GM20431 (cell line): Measurements from ENCODE around the gene HELZ.

Experiments used
- in situ Hi-C: fragments of 300-500 bp; cut with MseI, MboI; formaldehyde crosslinking; loops from one replicate; pipeline ENCODE4 v1.15.0; 2020; ENCODE audit warnings: low sequenced_read_pairs; ENCODE audit not compliant: unreplicated experiment

The HELZ gene

DNA sequence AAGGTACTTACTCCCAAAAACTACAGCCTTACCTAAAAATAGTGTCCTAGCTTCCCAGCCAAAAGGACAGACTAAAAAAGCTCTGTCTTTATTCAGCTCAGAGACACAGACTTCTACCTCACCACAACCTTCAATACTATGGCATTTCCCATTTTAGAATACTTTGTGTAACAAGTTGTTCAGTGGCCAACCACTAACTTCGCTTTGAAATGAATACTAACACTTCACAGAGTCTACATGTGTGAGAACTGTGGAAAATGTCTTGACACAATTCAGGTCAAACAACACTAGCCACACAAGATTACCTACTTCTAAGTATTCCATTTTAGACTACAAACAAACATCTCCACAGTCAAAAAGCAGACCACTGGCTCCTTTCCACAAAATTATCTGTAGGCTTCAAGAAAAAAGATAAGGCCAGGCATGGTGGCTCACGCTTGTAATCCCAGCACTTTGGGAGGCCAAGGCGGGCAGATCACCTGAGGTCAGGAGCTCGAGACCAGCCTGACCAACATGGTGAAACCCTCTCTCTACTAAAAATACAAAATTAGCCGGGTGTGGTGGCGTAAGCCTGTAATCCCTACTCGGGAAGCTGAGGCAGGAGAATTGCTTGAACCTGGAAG is 3.2 kb downstream of the HELZ start:
- in situ Hi-C loops, result no loop called here

DNA sequence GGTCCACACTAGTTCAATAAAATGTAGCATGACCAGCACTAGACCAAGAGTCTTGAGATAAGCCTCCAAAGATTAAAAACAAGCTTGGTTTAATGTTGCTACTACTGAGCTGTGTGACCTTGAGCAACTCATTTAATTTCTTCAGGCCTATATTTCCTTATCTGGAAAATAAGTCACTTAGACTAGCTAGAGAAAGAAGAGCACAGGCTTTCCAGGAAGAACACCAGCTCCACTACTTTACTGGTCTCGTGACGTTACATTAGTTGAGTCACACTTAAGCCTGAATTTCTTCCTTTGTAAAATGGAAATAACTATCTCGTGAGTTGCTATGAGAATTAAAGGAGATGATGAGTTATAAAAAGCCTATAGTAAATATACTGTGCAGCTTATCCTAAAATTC is 5.4 kb downstream of the HELZ start:
- in situ Hi-C loops, result no loop called here

DNA sequence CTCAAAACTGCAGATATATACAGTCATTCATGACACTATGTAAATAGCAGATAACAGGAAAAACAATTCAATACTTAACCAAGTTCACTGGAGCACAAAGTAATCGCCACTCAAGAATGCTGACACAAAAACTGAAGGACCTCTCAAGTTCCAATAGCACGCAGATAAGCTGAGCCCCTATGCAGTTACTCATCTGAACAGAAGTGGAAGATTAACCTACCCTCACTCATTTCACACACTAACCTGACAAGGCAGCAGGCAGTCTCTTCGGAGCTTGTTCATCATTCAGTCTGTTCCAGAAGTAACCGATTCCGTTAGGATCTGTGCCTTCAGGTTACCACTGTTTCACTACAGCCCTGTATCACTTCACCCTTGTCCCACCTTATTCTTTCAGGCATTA is 6.0 kb downstream of the HELZ start:
- in situ Hi-C loops, result no loop called here

DNA sequence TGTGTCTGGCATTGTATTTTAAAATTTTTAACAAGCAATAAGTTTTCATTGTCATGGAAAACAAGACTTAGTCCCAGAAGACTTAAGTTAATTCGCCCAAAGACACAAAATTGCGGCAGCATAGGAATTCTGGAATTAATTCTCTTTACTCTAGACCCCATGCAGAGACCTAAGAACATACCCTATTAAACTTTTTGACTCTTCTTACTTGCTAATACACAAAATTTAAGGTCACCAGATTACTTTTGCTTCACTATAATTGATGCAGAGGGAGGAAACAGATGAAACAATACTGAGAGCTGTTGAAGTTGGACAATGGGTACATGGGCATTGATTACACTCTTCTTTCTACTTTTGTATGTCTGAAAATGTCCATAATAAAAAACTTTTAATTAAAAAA is 12.6 kb downstream of the HELZ start:
- in situ Hi-C loops, result no loop called here

DNA sequence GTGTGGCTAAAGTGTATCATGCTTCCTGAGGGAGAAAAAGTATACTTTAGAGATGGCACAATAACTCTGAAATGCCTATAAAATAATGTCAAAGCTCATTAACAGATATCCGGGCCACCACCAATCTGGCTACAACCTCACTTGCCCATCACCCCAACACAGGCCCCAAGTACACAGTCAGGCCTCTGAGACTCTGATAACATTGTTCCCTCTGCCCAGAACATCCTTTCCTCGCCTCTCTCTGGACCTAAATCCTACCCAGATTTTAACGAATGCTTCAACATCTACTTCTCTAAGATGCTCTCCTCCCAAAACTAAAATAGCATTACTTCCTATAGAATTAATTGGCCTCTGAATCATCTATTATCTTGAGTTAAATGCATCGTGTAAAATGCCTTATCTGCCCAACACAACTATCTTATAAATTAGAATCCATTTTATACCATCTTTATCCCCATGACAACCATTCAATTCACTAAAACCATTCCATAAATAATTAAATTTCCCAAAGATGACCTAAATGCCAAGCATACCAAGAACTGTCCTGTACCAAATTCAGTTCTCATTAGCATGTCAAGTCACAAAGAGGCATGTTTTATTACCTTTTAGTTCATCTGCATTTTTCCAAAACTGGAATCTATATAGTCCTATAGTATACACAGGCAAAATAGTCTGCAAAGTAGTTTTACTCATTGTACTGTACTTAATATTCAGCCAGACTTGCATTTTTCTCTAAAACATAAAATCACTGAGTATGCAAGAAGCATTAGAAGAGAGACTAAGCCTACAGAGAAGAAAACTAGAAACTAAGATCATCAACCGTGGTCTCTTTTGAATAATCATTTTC is 15.7 kb downstream of the HELZ start:
- in situ Hi-C loops, result no loop called here

DNA sequence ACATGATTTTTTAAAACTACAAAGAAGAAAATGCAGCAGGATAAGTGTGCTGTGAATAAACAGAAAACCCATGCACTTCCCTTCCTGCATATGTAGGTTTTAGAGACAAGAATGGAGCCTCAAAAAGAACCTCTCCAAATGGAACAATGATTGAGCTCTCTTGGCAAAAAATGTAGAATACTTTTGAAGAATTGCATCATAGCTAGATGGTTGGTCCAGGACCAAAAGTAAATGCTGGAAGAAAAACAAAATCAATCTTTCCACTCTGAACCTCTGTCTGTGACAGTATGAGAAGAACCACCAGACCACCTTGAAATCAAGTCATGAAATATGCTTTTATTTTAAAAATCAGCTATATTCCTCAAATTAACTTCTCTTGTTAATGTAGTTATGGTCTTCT is 17.5 kb downstream of the HELZ start:
- in situ Hi-C loops, result no loop called here

DNA sequence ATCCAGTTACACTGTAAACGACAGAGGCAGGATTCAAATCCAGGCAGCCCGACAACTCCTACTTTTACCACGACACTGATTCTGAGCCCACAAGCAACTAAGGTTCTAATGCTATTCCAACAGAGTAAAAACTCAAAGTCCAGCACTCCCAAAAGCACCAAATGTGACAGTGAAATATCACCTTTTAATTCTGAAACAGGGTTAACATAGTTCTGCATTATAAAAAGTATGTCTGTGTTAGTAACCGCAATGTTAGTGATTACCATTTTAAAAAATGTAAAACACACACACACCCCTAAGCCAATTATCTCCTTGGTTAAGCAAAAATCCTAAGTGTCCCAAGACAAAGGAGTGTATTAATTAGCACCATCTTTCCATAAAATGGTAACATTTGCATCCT is 19.7 kb downstream of the HELZ start:
- in situ Hi-C loops, result no loop called here

DNA sequence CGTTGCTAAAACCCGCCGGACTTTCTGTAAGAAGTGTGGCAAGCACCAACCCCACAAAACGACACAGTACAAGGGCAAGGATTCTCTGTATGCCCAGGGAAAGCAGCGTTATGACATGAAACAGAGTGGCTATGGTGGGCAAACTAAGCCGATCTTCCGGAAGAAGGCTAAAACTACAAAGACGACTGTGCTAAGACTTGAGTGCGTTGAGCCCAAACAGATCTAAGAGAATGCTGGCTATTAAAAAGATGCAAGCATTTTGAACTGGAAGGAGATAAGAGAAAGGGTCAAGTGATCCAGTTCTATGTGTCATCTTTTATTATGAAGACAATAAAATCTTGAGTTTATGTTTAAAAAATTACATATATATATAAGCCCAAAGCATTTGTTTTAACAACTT is 20.3 kb downstream of the HELZ start:
- in situ Hi-C loops, result no loop called here

DNA sequence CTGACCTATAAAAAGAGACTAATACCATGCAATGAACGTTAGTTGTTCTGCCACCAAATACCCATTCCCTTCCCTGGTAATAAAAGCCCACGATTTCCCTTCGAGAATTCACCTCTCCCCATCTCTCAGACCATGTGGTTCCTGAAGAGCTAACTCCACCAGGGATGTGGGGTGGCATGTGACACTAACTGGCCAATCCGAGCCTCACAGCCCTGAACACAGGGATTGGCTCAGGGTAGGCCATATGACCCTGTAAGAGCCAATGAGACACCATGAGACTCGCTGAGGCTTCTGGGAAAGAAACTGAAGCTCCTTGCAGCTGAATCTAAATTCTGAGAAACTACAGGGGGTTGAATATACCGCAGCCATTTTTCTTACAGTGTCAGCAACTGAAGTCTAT is 21.1 kb downstream of the HELZ start:
- in situ Hi-C loops, result no loop called here

DNA sequence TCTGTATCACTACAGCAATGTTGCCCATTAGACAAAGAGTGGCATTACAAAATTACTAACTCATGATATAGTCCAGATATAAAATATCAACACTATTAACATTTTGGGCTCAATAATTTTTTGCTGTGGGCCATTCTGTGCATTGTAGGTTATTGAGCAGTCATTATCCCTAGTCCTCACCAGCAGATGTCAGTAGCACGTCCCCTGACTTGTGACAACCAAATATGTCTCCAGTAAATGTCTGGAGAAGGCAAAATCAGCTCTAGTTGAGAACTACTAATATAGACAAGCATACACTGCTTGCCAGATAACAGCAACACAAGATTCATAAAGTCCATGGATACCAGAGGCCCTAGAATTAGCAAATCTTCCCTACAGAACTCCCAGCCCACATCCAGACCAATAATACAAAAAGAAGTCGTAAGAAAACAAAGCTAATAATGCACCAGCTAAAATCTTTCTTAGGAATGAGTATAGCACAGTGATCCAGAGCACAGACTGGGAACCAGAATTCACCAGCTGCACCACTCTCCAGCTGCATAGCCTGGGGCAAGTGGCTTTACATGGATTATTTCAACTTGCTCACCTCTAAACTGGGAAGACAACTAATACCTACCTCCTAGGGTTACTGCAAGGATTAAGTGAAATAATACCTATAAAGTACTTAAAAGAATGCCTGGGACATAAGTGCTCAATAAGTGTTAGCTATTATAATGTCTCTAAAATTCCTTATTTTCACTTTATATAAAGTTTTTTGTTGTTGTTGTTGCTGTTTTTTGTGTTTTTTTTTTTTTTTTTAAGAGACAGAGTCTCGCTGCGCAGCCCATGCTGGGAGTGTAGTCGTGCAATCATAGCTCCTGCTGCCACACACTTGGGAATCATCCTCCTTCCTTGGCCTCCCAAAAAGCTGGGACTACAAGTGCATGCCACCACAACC is 23.7 kb downstream of the HELZ start:
- in situ Hi-C loops, result no loop called here

DNA sequence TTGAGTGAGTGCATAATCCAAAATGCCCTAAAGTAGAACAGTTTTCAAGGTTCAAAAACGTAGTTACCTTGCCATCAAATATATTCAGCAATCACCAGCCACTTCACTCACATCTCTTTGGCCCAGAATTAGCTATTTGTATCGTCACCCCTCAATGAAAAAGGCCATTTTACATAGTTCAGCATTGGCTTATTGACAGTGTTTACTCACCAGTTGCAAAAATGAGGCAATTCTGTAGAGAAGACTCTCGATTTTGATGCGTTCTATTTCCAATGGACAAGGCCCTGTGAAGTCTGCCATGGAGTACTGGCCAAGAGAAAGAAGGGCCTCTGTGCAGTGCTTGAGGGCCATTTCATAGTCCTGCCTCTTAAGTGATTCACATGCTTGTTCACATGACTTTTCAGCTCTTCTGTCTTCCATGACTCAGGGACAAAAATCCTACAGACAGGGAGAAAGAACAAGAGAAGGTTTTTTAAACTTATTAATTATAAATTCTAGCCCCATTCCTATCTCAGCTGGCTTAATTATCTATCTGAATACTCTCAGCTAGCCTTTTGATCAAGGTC is 26.5 kb downstream of the HELZ start:
- in situ Hi-C loops, result no loop called here

DNA sequence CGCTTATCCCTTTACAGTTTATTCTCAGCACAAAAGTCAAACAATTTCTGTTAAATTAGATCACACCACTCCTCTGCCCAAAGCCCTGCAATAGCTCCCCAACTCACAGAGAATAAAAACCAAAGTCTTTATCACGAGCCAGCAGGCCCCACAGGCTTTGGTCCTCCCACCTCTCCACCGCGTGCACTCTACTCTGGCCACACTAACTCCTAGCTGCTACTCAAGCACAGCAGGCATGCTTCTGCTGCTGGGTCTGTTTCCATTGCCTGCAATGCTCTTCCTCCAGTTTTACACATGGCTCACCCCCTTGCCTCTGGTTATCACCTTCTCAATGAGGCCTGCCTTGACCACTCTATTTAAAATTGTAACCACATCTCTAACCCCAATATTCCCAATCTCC is 27.6 kb downstream of the HELZ start:
- in situ Hi-C loops, result no loop called here

DNA sequence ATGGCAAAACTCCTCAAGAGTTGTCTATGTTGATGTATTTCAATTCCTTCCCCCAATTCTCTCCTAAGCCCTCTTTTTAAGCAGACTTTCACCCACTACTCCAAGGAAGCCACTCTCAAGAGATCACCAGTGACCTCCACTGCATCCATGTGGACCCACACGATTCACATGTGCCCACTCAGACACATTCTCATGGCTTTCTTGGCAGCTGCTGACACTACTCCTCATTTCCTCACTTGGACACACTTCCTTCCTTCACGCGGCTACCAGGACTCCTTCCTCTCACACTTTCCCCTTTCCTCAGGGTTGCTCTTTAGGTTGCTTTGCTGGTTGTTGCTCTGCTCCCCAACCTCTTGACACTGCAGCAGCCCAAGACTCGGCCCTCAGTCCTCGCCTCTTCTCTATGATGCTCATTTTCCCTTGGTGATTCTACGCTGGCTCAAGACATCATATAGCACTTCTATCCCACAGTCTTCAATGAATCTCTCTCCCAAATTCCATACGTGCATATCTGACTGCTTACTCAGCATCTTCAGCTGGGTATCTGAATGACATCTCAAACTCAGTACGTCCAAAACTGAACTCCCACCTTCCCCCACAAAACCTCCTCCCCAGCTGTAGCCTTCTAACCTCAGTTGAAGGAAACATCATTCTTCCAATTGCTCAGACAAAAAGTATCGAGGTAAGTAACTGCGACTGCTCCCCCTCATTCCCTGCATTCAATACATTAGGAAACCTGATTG is 28.2 kb downstream of the HELZ start:
- in situ Hi-C loops, result no loop called here

DNA sequence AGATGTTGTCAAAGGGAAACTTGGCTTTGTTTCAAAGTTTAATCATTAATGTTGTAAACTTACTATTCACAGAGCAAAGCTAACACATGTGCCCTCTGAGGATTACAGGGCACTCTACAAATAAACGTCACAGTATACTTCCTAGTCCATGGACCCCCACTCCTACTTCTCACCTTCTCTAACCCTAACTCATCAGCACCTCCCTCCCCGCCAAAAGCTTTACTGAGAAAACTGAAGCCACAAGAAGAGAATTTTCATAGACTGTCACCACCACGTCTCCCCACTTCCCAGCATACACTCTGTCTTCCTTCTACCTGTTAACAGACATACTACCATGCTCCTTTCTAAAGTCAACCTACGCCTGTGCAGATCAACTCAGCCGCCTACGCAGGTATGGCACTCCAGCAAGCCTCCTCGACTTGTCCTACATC is 29.0 kb downstream of the HELZ start:
- in situ Hi-C loops, result no loop called here

DNA sequence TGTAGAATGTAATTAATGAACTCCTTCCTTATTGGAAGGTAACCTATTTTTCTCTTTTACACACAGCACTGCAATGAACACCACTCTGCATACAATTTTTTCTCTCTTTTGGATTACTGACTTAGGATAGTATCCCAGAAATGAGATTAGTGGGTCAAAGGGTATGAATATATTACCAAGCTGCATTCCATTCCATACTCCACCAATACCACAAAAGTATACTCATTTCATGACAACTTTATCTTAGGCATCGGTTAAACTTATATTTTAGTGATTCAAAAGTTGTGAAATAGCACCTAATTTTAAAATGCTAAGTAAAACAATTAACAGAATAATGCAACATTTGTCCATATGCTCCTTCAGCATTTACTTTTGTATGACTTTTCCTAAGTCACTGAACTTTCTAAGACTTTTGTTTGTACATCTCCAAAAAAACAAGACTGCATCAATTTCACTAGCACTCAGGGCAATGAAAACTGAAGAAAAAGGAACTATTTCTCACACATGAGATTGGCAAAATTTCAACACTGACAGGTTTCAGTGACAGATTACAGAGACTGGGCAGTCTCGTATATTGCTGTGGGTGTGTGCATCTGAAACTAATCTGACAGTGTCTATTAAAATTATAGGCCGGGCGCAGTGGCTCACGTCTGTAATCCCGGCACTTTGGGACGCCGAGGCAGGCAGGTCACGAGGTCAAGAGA is 32.1 kb downstream of the HELZ start:
- in situ Hi-C loops, result no loop called here

DNA sequence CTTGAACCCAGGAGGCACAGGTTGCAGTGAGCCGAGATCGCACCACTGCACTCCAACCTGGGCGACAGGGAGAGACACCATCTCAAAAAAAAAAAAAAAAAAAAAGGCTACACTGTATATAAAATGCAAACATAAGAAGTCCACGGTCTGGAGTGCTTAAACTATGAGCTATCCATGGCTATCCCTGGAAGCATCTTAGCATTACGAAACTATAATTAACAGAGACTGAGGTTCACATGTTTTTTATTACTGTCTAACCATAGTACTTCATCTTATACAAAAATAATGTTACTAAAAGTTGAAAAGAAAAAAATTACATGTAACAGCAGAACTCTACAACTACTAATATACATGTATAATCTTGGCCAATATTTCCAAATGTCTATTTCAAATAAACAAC is 32.8 kb downstream of the HELZ start:
- in situ Hi-C loops, result no loop called here

DNA sequence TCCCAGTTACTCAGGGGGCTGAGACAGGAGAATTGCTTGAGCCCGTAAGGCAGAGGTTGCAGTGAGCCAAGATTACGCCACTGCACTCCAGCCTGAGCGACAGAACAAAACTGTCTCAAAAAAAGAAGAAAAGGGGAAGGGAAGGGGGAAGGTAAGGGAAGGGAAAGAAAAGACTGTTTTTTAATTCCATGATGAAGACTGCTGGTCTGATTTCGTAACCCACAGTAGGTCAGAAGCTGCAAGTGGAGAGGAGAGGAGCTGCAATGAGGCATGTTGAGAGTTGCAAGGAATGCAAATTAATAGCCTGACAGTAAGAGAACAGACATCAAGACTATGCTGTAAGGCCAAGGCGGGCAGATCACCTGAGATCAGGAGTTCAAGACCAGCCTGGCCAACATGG is 33.3 kb downstream of the HELZ start:
- in situ Hi-C loops, result no loop called here

DNA sequence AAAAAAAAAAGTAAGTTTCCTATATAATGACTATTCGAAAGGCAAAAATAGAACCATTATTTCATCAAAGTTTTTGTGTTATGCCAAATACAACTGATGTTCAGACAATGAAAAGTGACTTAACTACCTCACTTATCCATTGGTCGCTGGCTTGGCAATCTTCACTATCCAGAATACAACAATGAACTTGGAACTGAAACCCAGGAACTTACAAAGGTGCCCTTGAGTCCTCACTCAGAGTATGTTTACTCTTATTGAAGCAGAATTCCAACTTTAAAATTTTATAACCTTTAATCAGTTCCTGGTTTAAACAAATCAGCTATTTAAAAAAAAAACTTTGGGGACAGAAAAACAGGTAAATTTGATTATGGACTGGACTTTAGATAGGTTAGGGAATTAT is 34.1 kb downstream of the HELZ start:
- in situ Hi-C loops, result no loop called here

DNA sequence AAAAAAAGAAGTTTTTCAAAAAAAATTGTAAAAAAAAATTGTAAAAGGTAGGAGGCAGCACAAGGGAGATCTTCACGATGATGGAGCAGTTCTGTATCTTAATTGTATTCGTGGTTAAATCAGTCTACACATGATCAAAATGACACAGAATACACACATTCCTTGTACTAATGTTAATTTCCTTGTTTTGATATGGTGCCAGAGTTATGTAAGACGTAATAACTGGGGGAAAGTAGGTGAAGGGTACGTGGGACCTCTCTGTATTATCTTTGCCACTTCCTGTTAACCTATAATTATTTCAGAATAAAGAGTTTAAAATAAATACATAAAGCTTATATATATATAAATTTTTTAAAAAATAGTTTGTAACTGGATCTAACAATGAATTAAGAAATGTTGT is 36.8 kb downstream of the HELZ start:
- in situ Hi-C loops, result no loop called here
